Putamen (tissue), 1 donor: Measurements from ENCODE around the gene AGPAT4.
"Not testable (repeated sequence)": the region's sequence is repeated elsewhere in the genome, so short reads cannot be mapped to it uniquely, and the experiment has no call there.

Experiments
- DNase-seq: peaks from one replicate; pipeline ENCODE4 v3.0.0-alpha.2; 2016; ENCODE audit warnings: low spot score

The AGPAT4 gene

GRCh38 chr6:161200610-161201370 is 73.1 kb downstream of the AGPAT4 start:
- no peak for DNase-seq

GRCh38 chr6:161199850-161200249 is 74.0 kb downstream of the AGPAT4 start:
- no peak for DNase-seq

DNA sequence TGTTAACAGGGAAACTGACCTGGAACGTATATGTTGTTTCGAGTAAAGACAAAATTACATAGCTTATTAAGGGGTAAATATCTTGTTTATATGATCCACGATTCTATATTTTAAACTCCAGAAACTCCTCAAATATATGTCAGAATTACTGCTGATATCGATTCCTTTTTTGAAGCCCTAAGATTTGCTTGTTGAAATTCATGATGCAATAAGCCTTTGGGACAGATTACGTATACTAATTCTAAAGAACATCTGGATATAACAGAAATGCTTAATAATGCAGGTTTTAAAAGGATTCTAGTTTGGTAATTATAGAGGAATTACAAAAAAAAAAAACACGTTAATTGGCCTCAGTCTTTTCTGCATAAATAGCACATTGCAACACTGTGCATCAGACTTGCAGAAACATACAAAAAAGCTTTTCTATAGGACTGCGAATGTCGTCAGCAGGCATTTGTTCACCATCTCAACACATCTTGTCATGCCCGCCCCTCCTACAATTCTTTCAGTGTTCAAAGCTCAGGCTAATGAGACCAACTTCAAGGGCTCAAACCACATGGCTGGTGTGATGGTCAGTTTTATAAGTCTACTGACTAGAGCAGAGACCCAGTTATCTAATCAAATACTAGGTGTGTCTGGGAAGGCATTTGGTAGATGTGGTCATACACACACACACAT is 74.9 kb downstream of the AGPAT4 start:
- no peak for DNase-seq

GRCh38 chr6:161198176-161198575 is 75.7 kb downstream of the AGPAT4 start:
- no peak for DNase-seq

DNA sequence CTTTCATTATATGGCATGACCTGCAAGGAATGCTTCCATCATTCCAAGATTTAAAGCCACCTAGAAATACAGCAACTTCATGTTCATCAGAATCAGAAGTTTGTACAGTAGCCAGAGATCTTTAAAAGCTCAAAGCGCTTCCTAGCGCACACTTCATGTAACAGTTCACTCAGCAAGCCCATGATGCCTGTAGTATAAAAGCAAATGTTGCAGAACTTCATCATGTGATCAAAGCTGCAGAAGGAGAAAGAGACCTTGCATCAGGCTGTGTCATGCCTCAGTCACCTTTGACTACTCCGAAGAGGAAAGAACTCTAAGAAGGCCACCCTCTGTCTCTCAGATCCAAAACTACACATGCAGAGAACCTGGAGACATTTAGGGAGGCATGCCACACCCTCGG is 78.5 kb downstream of the AGPAT4 start:
- no peak for DNase-seq

GRCh38 chr6:161194374-161194773 is 79.5 kb downstream of the AGPAT4 start:
- DNase-seq = no peak

DNA sequence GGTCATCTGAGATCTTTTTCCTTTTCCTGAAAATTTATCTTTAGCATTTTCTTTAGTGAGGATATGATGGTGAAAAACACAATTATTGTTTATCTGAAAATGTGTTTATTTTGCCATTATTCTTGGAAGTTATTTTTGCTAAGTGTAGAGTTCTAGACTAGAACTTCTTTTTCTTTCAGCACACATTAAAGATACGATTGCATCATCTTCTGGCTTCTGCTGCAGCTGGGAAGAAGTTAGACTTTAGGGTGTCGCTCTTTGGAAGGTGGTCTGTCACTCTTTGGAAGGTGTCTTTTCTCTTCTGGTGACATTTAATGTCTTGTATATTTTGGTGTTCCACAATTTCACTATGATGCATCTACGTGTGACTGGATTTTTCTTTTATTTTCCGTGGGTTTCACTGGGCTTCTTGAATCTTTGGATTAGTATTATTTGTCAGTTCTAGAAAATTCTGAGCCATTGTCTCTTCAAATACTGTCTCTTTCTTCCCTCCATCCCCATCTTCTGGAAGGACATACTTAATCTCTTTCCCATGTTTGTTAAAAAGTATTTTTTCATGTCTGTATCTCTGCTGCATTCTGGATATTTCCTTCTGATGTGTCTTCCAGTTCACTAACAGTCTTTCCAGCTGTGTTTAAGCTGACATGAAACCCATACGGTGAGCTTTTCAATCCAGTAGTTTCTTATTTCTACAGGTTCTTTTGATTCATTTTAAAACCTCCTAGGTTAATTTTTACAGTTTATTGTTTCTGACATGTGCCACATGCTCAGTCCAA is 81.0 kb downstream of the AGPAT4 start:
- no peak for DNase-seq

GRCh38 chr6:161191671-161192070 is 82.2 kb downstream of the AGPAT4 start:
- no peak for DNase-seq

DNA sequence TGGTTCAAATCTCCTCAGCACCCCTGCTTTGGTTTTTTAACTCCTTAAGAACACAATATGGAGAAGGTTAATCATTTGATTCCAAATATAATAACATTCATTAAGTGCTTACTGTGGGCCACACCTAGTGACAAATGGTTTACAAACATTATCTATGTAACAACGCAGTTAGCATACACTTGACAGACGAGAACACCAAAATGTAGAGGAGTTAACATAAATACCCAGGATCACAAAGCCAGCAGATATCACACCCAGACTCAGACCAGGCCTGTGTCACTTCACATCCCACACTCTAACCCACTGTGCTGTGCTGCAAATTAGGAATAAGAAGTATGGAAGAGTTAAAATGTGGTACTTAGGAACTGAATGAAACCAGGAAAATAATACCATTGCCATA is 82.9 kb downstream of the AGPAT4 start:
- no peak for DNase-seq

DNA sequence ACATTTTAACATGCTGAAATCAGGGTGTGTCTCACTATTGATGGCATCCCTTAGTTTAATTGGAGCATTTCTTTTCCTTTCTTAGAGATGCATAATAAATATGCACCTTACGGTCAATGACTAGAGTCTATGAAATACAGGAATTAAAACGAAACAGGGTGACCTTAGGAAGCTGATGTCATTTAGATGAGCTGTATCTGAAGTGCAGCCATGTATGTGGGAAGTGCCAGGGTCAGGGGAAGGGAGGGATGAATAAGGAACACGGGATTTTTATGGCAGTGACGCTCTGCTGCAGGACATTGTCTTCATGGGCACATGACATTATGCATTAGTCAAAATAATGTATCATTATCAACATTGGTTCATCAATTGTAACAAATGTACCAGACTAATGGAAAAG is 84.0 kb downstream of the AGPAT4 start:
- no peak for DNase-seq

GRCh38 chr6:161188547-161189465 is 85.1 kb downstream of the AGPAT4 start:
- no peak for DNase-seq

GRCh38 chr6:161186173-161186769 is 87.6 kb downstream of the AGPAT4 start:
- no peak for DNase-seq

- DNase-seq = peak; percentile 32
These were observed 92.7 kb downstream of the AGPAT4 start for GRCh38 chr6:161181121-161181520.

DNA sequence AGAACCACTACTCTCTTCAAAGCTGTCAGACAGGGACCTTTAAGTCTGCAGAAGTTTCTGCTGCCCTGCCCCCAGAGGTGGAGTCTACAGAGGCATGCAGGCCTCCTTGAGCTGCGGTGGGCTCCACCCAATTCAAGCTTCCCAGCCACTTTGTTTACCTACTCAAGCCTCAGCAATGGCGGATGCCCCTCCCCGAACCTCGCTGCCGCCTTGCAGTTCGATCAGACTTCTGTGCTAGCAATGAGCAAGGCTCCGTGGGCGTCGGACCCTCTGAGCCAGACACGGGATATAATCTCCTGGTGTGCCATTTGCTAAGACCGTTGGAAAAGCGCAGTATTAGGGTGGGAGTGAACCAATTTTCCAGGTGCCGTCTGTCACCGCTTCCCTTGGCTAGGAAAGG is 95.7 kb downstream of the AGPAT4 start:
- DNase-seq = not testable (repeated sequence)

DNA sequence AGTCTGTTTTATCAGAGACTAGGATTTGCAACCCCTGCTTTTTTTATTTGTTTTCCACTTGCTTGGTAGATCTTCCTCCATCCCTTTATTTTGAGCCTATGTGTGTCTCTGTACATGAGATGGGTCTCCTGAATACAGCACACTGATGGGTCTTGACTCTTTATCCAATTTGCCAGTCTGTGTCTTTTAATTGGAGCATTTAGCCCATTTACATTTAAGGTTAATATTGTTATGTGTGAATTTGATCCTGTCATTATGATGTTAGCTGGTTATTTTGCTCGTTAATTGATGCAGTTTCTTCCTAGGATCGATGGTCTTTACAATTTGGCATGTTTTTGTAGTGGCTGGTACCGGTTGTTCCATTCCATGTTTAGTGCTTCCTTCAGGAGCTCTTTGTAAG is 97.4 kb downstream of the AGPAT4 start:
- DNase-seq = not testable (repeated sequence)

- not testable (repeated sequence) for DNase-seq
These were observed 101.1 kb downstream of the AGPAT4 start for GRCh38 chr6:161172769-161173168.

- DNase-seq = no peak
These were observed 102.7 kb downstream of the AGPAT4 start for GRCh38 chr6:161171207-161171606.

GRCh38 chr6:161169696-161170095 is 104.2 kb downstream of the AGPAT4 start:
- DNase-seq = no peak

DNA sequence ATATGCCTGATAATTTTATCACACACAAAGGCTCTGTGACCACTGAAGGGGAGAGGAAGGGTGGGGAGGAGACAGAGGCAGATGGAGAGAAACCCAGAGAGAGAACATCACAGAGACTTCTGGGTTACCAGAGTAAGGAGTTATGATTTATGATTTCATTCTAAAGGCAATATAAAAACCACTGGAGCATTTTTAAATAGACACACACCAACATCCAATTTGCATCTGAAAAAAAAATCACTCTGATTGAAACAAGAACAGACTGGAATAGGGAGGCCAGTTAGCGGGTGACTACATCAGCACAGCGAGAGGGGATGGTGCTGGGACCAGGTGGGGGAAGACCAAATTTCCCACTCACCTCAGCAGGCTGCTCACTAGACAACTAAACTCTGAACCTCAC is 104.8 kb downstream of the AGPAT4 start:
- no peak for DNase-seq

DNA sequence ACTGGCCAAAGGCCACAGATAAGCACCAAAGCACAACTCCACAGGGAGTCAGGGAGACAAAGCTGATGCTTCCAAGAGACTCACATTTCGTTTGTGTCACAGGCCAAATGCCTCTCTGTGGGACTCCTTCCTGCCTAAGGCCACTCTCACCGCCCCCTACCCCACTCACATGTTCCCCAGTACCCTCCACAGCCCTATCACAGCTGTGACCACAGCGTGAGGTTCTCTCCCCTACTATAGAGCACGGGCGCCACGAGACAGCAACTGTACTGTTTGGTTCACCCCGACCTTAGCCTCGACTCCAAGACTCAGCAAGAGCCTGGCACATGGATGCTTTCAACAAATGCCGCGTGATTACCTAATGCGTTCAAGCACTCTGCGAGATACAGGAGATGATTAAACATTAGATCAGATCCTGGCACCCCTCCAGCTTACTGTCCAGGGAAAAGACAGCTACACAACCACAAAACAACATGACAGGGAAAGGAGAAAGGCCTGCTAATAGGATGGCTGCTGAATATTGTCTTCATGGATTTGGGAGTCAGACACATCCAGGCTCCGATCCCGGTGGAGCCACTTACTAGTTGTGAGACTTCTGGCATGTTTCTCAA is 105.5 kb downstream of the AGPAT4 start:
- DNase-seq = peak; percentile 31

GRCh38 chr6:161166677-161167076 is 107.2 kb downstream of the AGPAT4 start:
- DNase-seq = no peak
